Endothelial cell (in vitro differentiated cells): ENCODE results near the gene BRI3BP. TPM values are rescaled to one million over a fixed set of nuclear protein-coding genes. Genes with fewer than 3 reads are reported as not detected.

Experiments used
- DNase-seq: peaks from one replicate; pipeline ENCODE4 v3.0.0; 2021; ENCODE audit warnings: low spot score
- H3K27ac Mint-ChIP-seq: one replicate; pipeline ENCODE4 v1.8.0; 2021; ENCODE audit warnings: mixed read lengths, inconsistent platforms; ENCODE audit not compliant: unreplicated experiment
- H3K27me3 Mint-ChIP-seq: one replicate; pipeline ENCODE4 v1.8.0; 2021; ENCODE audit warnings: mild to moderate bottlenecking, moderate library complexity, mixed read lengths, inconsistent platforms; ENCODE audit not compliant: unreplicated experiment
- H3K36me3 Mint-ChIP-seq: one replicate; pipeline ENCODE4 v1.8.0; 2021; ENCODE audit warnings: mild to moderate bottlenecking, low read depth, mixed read lengths, inconsistent platforms; ENCODE audit not compliant: unreplicated experiment
- H3K4me1 Mint-ChIP-seq: one replicate; pipeline ENCODE4 v1.8.0; 2021; ENCODE audit warnings: mild to moderate bottlenecking, mixed read lengths, inconsistent platforms; ENCODE audit not compliant: unreplicated experiment
- H3K4me3 Mint-ChIP-seq: one replicate; pipeline ENCODE4 v1.8.0; 2021; ENCODE audit warnings: mild to moderate bottlenecking, mixed read lengths, inconsistent platforms; ENCODE audit not compliant: unreplicated experiment
- H3K9me3 Mint-ChIP-seq: one replicate; pipeline ENCODE4 v1.8.0; 2021; ENCODE audit warnings: mixed read lengths, inconsistent platforms; ENCODE audit not compliant: unreplicated experiment
- total RNA-seq: library from RNA; stranded (reverse); fragmentation: NEBNext Ultra II Directional; extraction: Animal tissue kit (Norgen Biotek cat#: 25700); gene quantifications from one replicate; pipeline ENCODE4 v1.2.1, GENCODE V29; 2021; ENCODE audit not compliant: unreplicated experiment
- TF ChIP-seq, protein P1 (sequence below): fragments of 200-600 bp; sonication (generic); IDR thresholded peaks from one replicate; pipeline ENCODE4 v1.5.0; 2021; ENCODE audit warnings: antibody characterized with exemption; ENCODE audit not compliant: unreplicated experiment

BRI3BP gene
- total RNA-seq, 1 donor from 2014 or later, result 1.4 TPM

DNA sequence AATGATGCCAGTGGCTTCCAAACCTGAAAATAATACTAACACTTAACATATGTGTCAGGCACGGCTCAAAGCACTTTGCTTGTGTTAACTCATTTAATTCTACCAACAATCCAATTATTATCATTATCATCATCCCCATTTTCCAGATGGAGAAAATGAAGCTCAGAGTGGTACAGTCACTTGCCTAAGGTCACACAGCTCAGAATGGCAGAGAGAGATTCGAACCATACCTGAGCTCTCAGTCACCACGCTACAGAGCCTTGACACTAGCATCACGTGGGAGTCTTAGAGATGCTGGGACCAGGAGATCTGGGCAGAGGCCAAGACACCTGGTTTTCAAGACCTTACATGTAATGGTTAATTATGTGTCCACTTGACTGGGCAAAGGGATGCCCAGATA lies 38.7 kb upstream of the BRI3BP start:
- TF ChIP-seq, protein P1, sequence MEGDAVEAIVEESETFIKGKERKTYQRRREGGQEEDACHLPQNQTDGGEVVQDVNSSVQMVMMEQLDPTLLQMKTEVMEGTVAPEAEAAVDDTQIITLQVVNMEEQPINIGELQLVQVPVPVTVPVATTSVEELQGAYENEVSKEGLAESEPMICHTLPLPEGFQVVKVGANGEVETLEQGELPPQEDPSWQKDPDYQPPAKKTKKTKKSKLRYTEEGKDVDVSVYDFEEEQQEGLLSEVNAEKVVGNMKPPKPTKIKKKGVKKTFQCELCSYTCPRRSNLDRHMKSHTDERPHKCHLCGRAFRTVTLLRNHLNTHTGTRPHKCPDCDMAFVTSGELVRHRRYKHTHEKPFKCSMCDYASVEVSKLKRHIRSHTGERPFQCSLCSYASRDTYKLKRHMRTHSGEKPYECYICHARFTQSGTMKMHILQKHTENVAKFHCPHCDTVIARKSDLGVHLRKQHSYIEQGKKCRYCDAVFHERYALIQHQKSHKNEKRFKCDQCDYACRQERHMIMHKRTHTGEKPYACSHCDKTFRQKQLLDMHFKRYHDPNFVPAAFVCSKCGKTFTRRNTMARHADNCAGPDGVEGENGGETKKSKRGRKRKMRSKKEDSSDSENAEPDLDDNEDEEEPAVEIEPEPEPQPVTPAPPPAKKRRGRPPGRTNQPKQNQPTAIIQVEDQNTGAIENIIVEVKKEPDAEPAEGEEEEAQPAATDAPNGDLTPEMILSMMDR, result no peak
- Mint-ChIP-seq H3K27me3 (peaks cover 3% of the 10 kb centered on the region), H3K36me3 (peaks cover 8% of the 10 kb centered on the region), H3K4me3 (no peak overlapping the region), H3K9me3 (no peaks in the 10 kb centered on the region), H3K4me1 (peaks cover 9% of the 10 kb centered on the region), H3K27ac (no peak overlapping the region)
- DNase-seq, result no peak

DNA sequence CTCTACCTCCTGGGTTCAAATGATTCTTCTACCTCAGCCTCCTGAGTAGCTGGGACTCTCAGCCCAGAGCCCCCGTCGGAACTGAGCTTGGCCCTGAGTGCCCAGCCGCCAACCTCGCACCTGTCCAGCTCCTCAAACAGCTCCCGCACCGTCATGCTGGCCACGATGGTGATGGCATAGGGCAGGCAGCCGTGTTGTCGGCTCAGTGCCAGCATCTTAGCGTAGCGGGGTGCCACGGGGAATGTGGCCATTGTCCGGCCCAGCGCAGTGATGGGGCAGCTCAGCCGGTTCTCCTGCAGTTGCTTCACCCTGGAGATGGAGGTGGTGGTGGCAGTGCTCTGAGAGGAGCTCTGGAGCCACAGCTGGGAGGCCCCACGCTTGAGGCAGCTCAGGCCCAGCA lies 36.9 kb upstream of the BRI3BP start:
- TF ChIP-seq, protein P1, result no peak
- Mint-ChIP-seq H3K4me3 (no peak overlapping the region), H3K27me3 (no peaks in the 10 kb centered on the region), H3K9me3 (no peaks in the 10 kb centered on the region), H3K36me3 (peaks cover 4% of the 10 kb centered on the region), H3K27ac (no peak overlapping the region), H3K4me1 (peaks cover 5% of the 10 kb centered on the region)
- no peak for DNase-seq

DNA sequence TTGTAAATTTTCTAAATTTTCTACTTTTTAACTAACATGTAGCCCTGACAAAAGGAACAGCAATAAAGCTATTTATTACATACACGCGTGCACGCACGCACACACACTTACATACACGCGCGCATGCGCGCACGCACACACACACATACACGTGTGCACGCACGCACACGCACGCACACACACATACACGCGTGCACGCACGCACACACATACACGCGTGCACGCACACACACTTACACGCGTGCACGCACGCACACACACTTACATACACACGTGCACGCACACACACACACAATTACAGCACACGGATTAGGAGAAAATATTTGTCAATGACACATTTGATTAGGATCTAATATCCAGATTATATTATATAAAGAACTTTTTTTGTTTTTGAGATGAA lies 32.4 kb upstream of the BRI3BP start:
- Mint-ChIP-seq H3K27ac (no peak overlapping the region), H3K27me3 (no peaks in the 10 kb centered on the region), H3K4me3 (no peak overlapping the region), H3K4me1 (no peaks in the 10 kb centered on the region), H3K9me3 (no peaks in the 10 kb centered on the region), H3K36me3 (peaks cover 8% of the 10 kb centered on the region)
- DNase-seq, result no peak
- TF ChIP-seq, protein P1, result no peak

DNA sequence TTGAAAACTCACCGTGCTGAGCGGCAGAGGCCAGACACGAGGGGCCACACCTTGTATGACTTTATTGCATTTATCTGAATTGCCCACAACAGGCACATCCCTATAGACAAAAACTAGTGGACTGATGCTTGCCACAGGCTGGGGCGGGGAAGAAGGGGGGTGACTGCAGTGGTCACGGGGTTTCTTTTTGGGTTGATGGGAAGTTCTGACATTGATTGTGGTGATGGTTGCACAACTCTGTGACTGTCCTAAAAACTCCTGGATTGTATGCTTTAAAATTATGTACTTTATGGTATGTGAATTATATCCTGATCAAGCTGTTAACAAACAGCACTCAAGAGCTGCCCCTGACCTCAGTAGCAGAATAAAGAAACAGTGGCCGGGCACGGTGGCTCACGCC lies 30.2 kb upstream of the BRI3BP start:
- peak overlapping the region; percentile 73 for H3K4me3 Mint-ChIP-seq
- no peak overlapping the region for H3K27ac Mint-ChIP-seq
- DNase-seq, result no peak
- H3K27me3 Mint-ChIP-seq, result no peaks in the 10 kb centered on the region
- no peaks in the 10 kb centered on the region for H3K4me1 Mint-ChIP-seq
- TF ChIP-seq, protein P1, result no peak
- peaks cover 13% of the 10 kb centered on the region for H3K36me3 Mint-ChIP-seq
- H3K9me3 Mint-ChIP-seq, result no peaks in the 10 kb centered on the region

DNA sequence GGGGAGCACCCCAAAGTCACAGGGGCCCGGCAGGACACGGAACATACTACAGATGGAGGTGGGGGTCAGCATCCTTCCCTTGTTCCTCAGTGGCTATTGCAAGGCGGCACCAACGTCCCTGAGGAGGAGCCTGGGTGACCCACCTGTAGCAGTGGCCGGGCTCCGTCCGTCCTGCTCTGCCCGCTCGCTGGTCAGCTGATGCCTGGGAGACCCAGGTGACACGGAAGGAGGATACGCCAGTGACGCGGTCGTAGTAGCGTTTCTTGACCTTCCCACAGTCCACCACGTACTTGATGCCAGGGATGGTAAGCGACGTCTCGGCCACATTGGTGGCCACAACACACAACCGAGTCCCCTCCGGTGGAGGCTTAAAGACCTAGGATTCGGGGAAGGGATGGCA lies 29.2 kb upstream of the BRI3BP start:
- TF ChIP-seq, protein P1, result no peak
- H3K36me3 Mint-ChIP-seq, result peaks cover 13% of the 10 kb centered on the region
- DNase-seq, result no peak
- H3K27me3 Mint-ChIP-seq, result no peaks in the 10 kb centered on the region
- no peak overlapping the region for H3K27ac Mint-ChIP-seq
- no peaks in the 10 kb centered on the region for H3K4me1 Mint-ChIP-seq
- no peaks in the 10 kb centered on the region for H3K9me3 Mint-ChIP-seq
- H3K4me3 Mint-ChIP-seq, result no peak overlapping the region
